Renal cortex interstitium (tissue), 11 donors: ENCODE results near the gene FAM3B. TPM values are rescaled to one million over a fixed set of nuclear protein-coding genes. Genes with fewer than 3 reads are reported as not detected.
"Not testable (repeated sequence)": the region's sequence is repeated elsewhere in the genome, so short reads cannot be mapped to it uniquely, and the experiment has no call there.

ENCODE experiments used
- DNase-seq, 11 donors: peaks; one replicate each; pipeline ENCODE4 v3.0.0-alpha.2; 2013; ENCODE audit warnings: low read depth in 9 of 11, low spot score in 4 of 11; ENCODE audit errors: extremely low read depth in 1 of 11
- polyA plus RNA-seq, 3 donors: library from polyadenylated mRNA; unstranded; fragments of 120-200 nt; gene quantifications; one replicate each; pipeline ENCODE4 v1.2.1, GENCODE V29; 2013; ENCODE audit not compliant: insufficient read length in 3 of 3

FAM3B gene
- polyA plus RNA-seq, 3 donors, result 12.2 to 14.4 (median 13.6) TPM

DNA sequence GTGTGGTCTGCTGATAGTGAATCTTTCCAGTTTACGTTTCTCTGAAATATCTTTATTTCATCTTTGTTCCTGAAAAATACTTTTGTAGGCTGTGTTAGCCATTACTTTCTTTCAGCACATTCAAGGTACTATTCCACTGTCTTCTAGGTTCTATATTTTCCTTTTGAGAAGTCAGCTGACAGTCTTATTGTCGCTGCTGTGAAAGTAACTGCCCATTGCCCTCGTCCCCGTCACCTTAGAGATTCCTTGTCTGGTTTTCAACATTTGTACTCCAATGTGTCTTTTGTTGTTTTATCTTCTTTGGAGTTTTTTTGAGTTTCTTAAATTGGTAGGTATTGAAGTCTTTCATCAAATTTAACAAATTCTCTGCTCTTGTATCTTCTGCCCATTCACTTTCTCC, 25.4 kb downstream of the FAM3B start:
- no peak for DNase-seq

DNA sequence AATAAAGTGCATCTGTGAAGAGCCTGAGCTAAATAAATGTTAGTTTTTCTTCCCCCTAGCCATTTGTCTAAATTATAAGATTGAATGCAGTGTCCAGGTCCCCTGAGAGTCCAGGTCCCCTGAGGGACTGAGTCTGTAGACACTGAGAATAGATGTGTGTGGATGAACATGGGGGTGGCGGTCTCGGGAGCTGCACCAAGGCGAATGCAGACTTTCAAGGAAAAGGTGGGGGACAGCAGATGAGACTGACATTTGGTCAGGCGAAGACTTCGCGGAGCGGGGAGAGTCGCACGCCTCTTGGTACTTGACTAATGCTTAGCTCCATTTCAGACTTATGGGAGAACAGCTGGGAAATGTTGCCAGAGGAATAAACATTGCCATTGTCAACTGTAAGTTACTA, 27.5 kb downstream of the FAM3B start:
- no peak for DNase-seq

DNA sequence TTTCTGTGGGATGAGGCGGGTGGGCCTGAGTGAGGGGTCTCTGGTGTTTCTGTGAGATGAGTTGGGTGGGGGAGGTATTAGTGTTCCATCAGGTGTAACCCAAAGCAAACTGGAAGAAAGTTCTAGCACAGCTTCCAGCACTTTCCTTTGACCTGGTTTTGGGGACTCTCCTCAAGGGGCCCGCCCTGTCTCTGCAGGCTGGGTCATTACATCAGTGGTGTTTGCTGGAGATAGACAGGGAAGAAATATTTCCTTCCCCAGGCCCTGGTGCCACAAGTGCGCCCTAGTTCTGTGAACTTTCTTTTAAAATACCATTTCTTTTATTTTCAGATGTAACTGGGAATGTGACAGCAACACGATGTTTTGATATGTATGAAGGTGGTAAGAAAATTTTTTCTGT, 28.8 kb downstream of the FAM3B start:
- DNase-seq, result no peak

GRCh38 chr21:41345934-41346685, 29.5 kb downstream of the FAM3B start:
- no peak for DNase-seq

DNA sequence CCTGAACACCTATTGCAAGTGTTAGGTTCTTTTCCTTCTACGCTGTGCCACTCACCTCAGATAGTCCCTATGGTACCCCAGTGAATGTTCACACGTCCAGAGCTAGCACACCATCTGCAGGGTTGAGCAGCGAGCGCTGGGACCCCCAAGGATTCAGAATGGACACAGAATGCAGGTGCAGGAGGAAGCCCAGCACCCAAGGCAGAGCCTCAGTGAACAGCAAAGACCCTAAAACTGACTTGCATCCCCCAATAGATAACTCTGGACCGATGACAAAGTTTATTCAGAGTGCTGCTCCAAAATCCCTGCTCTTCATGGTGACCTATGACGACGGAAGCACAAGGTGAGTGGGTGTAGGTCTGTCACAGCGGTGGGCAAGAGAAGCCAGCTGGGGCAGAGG, 30.2 kb downstream of the FAM3B start:
- no peak for DNase-seq

DNA sequence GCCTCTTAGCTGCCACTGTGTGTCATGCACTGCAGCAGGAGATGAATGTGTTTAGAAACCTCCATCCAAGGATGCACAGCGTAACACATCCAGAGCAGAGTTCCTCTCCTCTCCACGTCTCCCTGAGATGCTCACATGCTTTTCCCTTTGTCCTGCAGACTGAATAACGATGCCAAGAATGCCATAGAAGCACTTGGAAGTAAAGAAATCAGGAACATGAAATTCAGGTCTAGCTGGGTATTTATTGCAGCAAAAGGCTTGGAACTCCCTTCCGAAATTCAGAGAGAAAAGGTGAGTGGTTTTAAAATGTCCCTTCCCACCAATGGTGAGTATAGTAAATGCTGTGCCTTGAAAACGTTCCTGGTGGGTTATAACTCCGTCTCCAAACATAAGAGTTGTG, 31.8 kb downstream of the FAM3B start:
- DNase-seq, result no peak

- no peak for DNase-seq
These were observed 32.5 kb downstream of the FAM3B start for GRCh38 chr21:41349126-41349525.

GRCh38 chr21:41349619-41350390, 33.2 kb downstream of the FAM3B start:
- DNase-seq, result no peak

GRCh38 chr21:41350436-41351155, 34.0 kb downstream of the FAM3B start:
- DNase-seq, result no peak

DNA sequence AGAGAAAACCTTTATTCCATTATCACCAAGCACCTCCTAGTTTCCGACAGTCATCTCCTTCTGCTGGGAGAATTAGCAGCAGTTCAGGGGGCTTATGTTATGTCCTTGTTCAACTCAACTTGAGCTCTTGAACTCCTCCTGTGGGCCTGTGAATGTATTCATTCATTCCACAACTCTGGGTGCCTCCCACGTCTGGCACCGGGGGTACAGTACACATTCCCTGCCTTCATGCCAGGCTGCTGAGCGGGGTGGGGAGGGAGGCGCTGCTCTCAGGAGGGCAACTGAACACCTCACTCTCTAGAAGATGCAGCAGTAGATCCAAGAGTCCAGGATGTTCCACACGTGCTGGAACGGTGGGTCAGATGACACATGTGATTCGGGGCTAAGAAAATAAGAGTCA, 40.9 kb downstream of the FAM3B start:
- DNase-seq, result no peak

GRCh38 chr21:41358193-41359166, 41.9 kb downstream of the FAM3B start:
- DNase-seq, result no peak

DNA sequence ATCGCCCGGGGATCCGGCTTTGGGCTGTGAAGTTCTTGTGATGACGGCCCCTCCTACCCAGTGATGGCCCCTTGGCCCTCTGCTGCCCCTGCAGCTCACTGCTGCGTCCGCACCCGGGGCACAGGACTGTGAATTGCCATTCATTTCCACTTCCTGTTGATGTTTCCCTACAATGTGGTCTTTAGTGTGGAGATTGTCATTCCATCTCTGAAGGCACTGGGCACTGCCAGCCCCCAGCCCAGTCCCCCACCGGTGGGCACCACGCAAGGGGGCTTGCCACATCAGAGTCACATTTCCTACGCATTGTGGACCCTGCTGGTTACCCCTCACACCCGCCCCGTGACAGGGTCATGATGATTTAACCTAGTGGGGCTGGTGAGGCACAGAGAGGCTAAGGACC, 42.7 kb downstream of the FAM3B start:
- no peak for DNase-seq

DNA sequence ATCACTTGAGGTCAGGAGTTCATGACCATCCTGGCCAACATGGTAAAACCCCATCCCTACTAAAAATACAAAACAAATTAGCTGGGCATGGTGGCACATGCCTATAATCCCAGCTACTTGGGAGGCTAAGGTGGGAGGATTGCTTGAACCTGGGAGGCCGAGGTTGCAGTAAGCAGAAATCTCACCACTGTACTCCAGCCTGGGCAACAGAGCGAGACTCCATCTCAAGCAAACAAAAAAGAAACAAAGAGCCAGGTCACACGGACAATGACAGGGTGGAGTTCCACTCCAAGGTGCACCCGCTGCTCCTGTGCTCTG, 43.1 kb downstream of the FAM3B start:
- DNase-seq, result not testable (repeated sequence)

DNA sequence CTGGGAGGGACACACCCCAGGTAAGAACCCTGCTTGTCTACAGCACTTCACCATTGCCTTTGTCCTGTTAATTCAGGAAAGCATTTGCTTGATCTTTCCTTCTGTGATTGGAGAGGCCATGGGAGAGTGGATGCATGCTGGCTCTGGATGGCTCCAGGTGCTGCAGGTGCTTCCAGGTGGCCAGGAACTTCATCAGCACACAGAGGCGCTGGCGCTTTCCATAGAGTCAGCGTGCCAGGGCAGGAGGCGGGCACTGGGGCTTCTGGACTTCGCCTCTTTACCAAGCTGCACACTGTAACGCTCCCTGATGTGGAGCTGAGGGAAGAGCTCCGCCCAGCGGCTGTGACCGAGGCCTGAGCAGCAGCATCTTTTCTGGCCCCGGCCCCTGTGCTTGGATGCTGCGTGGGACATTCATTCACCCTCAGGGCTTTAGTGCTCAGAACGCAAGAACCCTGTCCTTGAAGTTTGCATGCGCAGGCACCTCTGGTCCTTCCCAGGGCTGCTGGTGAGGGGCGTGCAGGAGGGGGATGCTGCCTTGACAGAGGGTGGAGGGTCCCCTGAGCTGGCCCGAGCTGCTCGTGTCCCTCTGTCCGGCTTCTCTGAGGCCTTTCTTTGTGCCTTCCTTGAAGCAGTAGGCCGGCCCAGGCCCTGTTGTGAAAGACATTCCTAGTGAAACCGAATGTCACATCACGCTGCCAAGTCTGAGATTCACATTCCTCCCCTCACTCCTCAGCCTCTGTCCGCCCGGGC, 43.6 kb downstream of the FAM3B start:
- no peak for DNase-seq

- DNase-seq, result no peak
These were observed 44.6 kb downstream of the FAM3B start for GRCh38 chr21:41361053-41361785.

- DNase-seq, result no peak
These were observed 45.4 kb downstream of the FAM3B start, which contains the start of gene MX2 for GRCh38 chr21:41361786-41362604. Gene MX2, plus strand, starts transcription at chr21:41362027. Its CDS starts 14,880 bp downstream, at chr21:41376907.
